KOPT-K1 (cell line): Measurements from ENCODE around the gene NAE1.
A peak's percentile ranks its signal among the peaks of the same experiment; 100 is the strongest.
"Not testable (repeated sequence)": the region's sequence is repeated elsewhere in the genome, so short reads cannot be mapped to it uniquely, and the experiment has no call there.

ENCODE experiments used
- H3K27ac ChIP-seq: fragments of 200-600 bp; sonication (generic); 2 replicates; pipeline ENCODE4 v1.5.1; 2016; ENCODE audit warnings: antibody characterized with exemption, mild to moderate bottlenecking, low read depth, low read length; ENCODE audit not compliant: poor library complexity, severe bottlenecking
- H3K36me3 ChIP-seq: fragments of 200-600 bp; sonication (generic); 2 replicates; pipeline ENCODE4 v1.5.1; 2017; ENCODE audit warnings: antibody characterized with exemption, mild to moderate bottlenecking, low read length, moderate library complexity; ENCODE audit not compliant: insufficient read depth
- H3K9me3 ChIP-seq: fragments of 200-600 bp; sonication (generic); 2 replicates; pipeline ENCODE4 v1.5.1; 2017; ENCODE audit warnings: antibody characterized with exemption, low read length, mild to moderate bottlenecking; ENCODE audit not compliant: insufficient read depth, poor library complexity, severe bottlenecking

The NAE1 gene

DNA sequence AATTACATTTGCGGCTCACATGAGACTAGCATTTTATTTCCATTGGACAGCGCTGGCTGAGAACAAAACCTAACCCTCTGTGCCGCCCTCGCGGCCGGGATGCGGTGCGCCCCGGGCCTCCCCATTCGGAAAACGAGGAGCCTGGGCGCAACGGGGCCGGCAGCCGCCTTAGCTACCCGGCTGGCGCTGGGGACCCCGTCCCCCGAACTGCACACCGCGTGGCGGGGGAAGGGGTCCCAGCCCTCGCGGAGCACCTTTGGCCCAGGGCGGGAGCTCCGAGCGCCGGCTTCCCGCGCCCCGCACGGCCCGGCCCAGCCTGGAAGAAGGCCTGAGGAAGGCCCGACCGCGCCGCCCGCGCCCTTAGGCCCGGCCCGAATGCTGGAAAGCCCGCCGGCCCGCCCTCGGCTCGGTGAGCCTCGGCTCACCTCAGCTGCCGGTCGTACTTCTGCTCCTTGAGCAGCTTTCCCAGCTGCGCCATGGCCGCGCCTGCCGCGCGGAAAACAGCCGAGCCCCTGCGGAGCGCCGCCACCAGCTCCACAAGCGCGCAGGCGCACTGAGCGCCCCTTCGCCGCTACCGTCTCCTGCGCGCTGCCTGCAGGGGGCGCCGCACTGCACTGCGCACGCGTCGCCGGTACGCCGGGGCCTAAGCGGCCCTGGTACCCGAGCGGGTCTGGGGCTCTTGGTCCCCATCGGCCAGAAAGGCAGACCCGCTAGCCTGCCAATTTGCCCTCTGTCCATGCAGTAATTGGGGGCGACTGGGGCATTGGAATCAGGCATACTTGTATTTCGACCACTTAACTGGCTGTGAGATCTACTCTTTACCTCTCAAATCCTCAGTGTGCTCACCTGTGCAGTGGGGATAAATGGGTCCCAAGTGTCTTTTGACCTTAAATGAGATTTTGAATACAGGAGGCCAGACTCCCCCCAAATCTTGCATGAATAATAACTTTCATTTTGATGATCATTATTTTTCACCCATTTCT, at the start of gene NAE1:
TSS of gene NAE1 (minus strand) at position 555 of the 983 bp plus-strand sequence. CDS start at position 478, 77 bp downstream.
- H3K9me3 ChIP-seq = no peaks in the 10 kb centered on the region
- peak within 1 kb of the TSS; percentile 82 for H3K27ac ChIP-seq

DNA sequence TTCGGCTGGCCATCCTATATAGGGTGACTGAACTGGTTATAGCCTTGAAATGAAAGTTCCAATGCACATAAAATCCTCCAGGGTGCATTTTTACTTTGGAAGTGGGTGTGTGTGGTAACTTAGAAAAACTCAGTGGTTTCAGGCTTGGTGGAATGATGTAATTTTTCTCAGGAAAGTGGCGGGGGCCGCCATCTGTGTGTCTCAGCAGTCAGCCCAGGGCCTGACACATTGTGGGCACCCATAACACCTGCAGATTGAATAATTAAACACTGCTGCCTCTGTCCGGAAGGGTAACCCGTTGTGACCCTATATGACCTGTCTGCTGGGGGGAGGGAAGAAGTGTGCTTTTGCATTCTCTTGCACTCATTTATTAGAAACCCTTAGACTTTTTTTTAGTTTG, 47.3 kb upstream of the NAE1 start:
- H3K27ac ChIP-seq = peak overlapping the region; percentile 80
- no peaks in the 10 kb centered on the region for H3K9me3 ChIP-seq

More for the DNA sequence above, at the start of gene NAE1:
- peaks cover 32% of the 10 kb centered on the region for H3K36me3 ChIP-seq

DNA sequence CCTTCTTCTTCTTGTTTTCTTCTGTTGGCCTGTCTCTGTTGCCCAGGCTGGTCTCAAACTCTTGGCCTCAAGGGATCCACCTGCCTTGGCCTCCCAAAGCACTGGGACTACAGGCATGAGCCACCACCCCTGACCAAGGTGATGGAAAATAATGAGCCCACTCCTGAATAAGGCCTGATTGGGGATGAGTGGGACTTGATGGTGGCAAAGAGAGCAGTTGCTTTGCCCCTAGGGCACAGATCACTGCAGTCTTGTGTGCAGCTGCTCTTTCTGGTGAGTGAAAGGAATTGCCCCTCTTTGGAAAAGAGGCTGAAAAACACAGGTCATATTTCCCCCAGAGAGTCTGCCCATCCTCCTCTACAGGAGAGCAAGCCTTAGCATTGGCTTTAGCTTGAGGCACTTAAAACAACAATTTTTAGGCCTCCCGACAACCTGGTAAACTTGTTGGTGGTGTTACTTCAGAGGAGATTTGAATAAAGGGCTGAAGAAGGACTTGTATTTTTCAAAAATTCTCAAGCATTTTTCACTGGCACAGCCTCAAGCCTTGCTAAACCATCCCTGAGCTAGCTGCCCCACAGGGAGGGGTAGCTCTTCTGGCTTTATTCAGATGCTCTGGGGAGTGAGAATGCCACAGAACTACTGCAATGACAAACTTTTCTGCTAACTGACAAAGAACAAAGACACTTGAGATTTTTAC, 43.5 kb upstream of the NAE1 start:
- Histone ChIP-seq H3K27ac (peak overlapping the region; percentile 57), H3K9me3 (no peaks in the 10 kb centered on the region), H3K36me3 (no peaks in the 10 kb centered on the region)

More for the DNA sequence above, 47.3 kb upstream of the NAE1 start:
- 0 out of 2 replicates have a peak, but pooled peaks cover under 1% of the 10 kb centered on the region for H3K36me3 ChIP-seq

- H3K9me3 ChIP-seq = no peaks in the 10 kb centered on the region
- peak overlapping the region; percentile 66 for H3K27ac ChIP-seq
These were observed 42.9 kb upstream of the NAE1 start for GRCh38 chr16:66873685-66874055.

DNA sequence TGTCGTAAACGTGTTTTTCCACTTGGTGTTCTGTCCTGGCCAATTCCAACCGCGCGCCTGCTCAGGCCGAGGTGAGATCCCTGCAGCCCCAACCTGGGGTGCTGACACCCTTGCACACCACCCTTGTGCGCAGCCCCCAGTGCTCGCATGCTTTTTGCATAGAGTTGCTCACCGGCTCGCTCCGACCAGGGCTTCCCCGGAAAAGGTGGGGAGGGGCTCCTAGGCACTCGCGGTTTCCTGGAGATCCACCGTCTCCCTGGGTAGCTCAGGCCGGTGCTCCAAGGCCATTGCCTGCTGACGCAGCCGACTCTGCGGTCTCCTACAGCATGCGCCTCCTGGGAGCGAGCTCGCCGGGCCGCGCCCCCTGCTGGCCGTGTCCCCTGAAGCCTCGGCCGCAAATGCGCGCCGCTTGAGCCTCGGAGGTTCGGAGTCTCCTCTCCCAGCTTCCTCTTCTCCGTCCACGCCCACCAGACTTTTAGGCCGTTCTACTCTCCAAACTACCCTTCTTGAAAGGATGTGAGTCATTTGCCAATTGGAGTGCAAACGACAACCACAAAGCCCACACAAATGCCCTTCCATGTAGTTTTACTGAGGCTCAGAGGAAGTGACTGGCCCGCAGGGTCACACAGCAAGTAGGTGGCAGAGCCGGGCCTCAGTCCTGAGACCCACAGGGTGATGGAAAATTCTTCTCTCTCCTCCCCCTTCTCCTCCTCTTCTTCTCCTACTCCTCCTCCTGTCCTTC, 42.3 kb upstream of the NAE1 start:
- Histone ChIP-seq H3K27ac (peak overlapping the region; percentile 66), H3K36me3 (no peaks in the 10 kb centered on the region), H3K9me3 (no peaks in the 10 kb centered on the region)

More at GRCh38 chr16:66873685-66874055, 42.9 kb upstream of the NAE1 start:
- no peaks in the 10 kb centered on the region for H3K36me3 ChIP-seq

DNA sequence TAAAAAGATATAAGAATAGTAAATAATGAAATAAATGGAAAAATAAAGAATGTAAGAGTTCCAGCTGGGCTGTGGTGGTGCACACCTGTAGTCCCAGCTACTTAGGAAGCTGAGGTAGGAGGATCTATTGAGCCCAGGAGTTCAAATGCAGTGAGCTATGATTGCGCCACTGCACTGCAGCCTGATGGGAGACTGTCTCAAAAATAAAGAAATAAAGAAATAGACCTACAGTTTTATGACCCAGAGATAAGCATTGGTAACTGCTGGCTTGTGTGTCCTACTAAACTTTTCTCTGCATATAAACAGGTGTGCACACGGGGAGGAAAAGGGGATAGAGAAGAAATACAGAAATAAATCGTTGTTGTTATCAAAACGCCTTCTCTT, 41.8 kb upstream of the NAE1 start:
- Histone ChIP-seq H3K27ac (peak overlapping the region; percentile 66), H3K9me3 (no peaks in the 10 kb centered on the region), H3K36me3 (no peaks in the 10 kb centered on the region)

DNA sequence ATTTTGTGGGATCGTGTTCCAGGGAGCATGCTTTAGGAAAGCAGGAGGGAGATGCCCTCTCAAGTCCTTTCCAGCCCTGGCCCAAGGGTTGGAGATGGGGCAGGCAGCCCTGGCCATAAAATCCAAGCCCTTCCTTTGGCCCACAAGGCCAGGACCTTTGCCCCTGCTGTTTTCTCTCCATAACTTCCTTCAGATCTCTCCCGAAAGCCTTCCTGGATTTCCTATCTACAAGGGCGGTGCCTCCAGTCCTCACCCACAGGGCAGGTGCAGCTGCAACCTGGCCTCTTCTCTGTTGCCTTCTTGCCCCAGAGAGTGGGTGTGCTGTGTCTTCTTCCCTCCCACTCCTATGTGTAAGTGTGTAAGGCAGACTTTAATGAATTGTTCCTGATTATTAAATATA, 41.1 kb upstream of the NAE1 start:
- Histone ChIP-seq H3K9me3 (no peaks in the 10 kb centered on the region), H3K36me3 (no peaks in the 10 kb centered on the region), H3K27ac (no peak overlapping the region)

DNA sequence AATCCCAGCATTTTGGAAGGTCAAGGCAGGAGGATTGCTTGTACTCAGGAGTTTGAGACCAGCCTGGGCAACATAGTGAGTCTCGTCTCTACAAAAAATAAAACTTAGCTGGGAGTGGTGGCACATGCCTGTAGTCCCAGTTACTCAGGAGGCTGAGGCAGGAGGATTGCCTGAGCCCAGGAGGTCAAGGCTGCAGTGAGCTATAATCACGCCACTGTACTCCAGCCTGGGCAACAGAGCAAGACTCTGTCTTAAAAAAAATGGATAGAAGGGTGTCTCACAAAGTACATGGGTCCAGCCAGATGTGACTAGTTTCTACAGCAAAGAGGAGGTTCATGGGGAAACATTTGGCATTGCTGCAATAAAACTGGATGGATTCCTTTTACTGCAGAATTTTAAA, 40.6 kb upstream of the NAE1 start:
- not testable (repeated sequence) for H3K9me3 ChIP-seq, H3K36me3 ChIP-seq, H3K27ac ChIP-seq

DNA sequence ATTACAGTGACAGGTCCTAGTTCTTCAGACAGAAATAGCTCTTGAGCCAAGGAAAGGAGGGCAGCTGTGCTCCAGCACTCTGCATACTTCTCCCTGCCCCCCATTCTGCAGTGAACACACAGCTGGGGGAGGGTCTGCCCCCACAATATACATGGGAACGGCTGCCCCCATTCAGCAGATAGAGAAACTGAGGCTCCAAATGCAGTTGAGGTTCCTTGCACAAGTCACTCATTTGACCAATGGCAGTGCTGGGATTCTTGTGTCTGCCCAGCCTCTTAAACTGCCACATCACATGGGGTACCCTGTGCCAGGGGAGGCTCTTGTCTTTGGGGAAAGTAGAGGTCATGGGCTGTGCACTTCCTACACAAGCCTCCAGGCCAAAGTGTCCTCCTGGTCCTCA, 38.6 kb upstream of the NAE1 start:
- Histone ChIP-seq H3K36me3 (no peaks in the 10 kb centered on the region), H3K9me3 (no peaks in the 10 kb centered on the region)

DNA sequence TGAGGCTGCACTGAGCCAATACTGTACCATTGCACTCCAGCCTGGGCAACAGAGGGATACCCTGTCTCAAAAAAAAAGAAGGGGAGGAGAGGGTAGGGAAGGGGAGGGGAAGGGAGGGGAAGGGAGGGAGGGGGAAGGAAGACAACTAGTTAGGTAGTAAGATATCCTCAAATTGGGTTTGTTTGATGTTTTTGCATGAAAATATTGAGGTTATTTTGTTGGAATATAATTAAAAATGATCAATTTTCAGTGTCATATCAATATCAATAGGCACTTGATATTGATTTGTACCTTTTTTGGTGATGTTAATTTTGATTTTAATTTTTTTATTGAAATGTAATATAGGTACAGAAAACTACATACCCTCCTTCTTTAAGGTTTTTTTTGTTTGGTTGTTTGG, 32.9 kb upstream of the NAE1 start:
- H3K27ac ChIP-seq = no peak overlapping the region
- H3K36me3 ChIP-seq = no peaks in the 10 kb centered on the region
- H3K9me3 ChIP-seq = no peaks in the 10 kb centered on the region

More for the DNA sequence above, 38.6 kb upstream of the NAE1 start:
- no peak overlapping the region for H3K27ac ChIP-seq

- Histone ChIP-seq H3K27ac (no peak overlapping the region), H3K36me3 (no peaks in the 10 kb centered on the region), H3K9me3 (no peaks in the 10 kb centered on the region)
These were observed 31.3 kb upstream of the NAE1 start for GRCh38 chr16:66862023-66862520.

- Histone ChIP-seq H3K27ac (no peak overlapping the region), H3K9me3 (no peaks in the 10 kb centered on the region), H3K36me3 (no peaks in the 10 kb centered on the region)
These were observed 28.8 kb upstream of the NAE1 start for GRCh38 chr16:66859397-66860068.

DNA sequence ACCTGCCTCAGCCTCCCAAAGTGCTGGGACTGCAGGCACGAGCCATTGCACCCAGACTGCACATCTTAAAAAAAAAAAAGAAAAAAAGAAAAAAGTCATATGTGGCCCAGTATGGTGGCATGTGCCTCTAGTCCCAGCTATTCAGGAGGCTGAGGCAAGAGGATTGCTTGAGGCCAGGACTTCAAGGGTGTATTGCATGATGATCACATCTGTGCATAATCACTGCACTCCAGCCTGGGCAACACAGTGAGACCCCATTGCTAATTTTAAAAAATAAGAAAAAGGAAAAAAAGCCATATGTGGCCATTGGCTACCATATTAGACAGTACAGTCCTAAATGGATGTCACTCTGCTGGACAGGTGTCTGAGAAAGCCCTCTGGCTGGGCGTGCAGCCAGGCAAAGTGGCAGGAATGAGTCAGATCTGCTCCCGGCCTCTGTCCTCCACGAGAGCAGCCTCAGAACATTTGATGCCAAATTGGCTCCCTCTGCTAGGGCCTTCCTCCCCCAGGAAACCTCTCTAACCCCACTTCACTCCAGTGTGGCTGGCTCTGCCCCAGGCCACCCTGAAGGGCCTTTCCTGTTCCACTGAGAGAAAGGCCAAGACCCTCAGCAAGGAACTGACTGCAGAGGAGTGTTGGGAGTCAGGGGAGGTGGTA, 28.1 kb upstream of the NAE1 start:
- Histone ChIP-seq H3K36me3 (no peaks in the 10 kb centered on the region), H3K27ac (no peak overlapping the region), H3K9me3 (no peaks in the 10 kb centered on the region)

DNA sequence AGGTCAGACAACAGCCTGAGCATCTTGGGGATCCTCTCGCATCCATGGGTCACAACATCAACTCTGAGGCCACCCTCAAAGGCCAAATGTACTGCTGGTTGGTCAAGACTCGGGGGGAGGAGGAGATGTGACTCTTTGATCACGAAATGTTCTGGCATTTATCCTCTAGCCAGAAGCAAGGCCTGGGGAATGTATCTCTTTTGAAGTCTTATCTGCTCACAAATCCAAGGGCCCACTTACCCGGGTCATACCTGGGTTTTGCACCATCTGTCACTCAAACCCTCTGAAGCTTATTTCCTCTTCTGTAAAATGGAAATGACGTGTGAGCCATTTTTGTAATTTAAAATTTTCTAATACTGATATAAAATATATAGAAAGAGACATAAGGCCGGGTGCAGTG, 26.7 kb upstream of the NAE1 start:
- H3K9me3 ChIP-seq = no peaks in the 10 kb centered on the region
- H3K36me3 ChIP-seq = no peaks in the 10 kb centered on the region
- H3K27ac ChIP-seq = no peak overlapping the region
